ENCODE measurements around the gene RAB8B. TPM values are rescaled to one million over a fixed set of nuclear protein-coding genes. Genes with fewer than 3 reads are reported as not detected.

Gene RAB8B
- total RNA-seq, 1 experiment from 2014 or later = 17.6 TPM

DNA sequence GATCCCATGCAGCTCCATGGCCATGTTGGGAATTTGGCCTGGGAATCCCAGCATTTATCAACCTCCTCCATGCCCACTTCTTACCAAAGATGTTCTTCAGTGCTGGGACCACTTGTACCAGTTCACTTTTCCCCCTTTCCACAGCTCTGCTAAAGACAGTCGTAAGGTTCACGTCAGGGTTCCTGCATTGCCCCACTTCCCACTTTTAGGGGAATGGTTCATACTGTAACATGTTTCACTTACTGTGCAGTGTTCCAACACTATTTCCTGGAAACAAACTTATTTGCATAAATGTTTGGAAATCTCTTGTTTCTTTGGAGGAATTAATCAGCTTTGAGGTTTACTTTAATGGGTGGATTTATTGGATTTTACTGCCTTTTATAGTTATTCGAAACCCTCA is 105.0 kb downstream of the RAB8B start:
- BruUV-seq (replicated peaks) = no TSS peak
- POLR2A ChIA-PET = no interaction called here
- no peaks in the 10 kb centered on the region for H3K4me1 ChIP-seq (ENCODE audit: control insufficient read depth, insufficient read depth, low read length)
- no peaks in the 10 kb centered on the region for H3K36me3 ChIP-seq (ENCODE audit: control insufficient read depth, insufficient read depth, low read length)
- H3K4me3 ChIP-seq (ENCODE audit: low read depth in 2 of 2, low read length in 2 of 2) = no peak overlapping the region
- no peaks in the 10 kb centered on the region for H3K9me3 ChIP-seq (ENCODE audit: control insufficient read depth, insufficient read depth, low read depth, low read length)
- H3K27ac ChIP-seq (ENCODE audit: low read length) = no peak overlapping the region
- ATAC-seq (no peak), DNase-seq (ENCODE audit: low read depth, low spot score) (no peak)
- TF ChIP-seq, protein P1, sequence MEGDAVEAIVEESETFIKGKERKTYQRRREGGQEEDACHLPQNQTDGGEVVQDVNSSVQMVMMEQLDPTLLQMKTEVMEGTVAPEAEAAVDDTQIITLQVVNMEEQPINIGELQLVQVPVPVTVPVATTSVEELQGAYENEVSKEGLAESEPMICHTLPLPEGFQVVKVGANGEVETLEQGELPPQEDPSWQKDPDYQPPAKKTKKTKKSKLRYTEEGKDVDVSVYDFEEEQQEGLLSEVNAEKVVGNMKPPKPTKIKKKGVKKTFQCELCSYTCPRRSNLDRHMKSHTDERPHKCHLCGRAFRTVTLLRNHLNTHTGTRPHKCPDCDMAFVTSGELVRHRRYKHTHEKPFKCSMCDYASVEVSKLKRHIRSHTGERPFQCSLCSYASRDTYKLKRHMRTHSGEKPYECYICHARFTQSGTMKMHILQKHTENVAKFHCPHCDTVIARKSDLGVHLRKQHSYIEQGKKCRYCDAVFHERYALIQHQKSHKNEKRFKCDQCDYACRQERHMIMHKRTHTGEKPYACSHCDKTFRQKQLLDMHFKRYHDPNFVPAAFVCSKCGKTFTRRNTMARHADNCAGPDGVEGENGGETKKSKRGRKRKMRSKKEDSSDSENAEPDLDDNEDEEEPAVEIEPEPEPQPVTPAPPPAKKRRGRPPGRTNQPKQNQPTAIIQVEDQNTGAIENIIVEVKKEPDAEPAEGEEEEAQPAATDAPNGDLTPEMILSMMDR (IDR thresholded peaks at IDR 0.05) = no peak
- TF ChIP-seq TCF7L2 (IDR thresholded peaks at IDR 0.05; ENCODE audit: low read depth, low read length) (no peak), SIN3A (IDR thresholded peaks at IDR 0.05; ENCODE audit: borderline replicate concordance, insufficient read depth, low read depth, low read length) (no peak)
- CTCF ChIA-PET = no interaction called here
- intact Hi-C loops (cut with micrococcal nuclease; ENCODE audit: unreplicated experiment) (no loop called here), in situ Hi-C loops (cut with HindIII; ENCODE audit: low pct_unique_long_range_greater_than_20kb, low sequenced_read_pairs) (no loop called here)
- no peaks in the 10 kb centered on the region for H3K27me3 ChIP-seq (ENCODE audit: control insufficient read depth, insufficient read depth, low read length)

DNA sequence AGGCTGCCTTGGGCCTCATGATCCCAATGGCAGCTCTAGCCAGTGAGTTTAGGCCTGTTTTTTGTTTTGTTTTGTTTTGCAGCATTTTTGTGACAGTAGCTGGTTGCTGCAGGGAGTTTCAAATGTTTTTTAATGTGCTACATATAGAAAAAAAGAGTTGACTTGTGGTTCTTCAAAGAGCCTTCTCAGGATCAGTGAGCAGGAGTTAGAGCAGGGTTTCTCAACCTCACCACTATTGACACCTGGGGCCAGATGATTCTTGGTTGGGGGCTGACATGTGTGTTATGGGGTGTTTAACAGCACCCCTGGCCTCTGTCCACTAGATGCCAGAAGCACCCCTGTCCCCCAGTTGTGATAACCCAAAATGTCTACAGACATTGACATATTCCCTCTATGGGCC is 105.9 kb downstream of the RAB8B start:
- ChIA-PET POLR2A (no interaction called here), CTCF (no interaction called here)
- no peak for ATAC-seq
- H3K27ac ChIP-seq (ENCODE audit: low read length) = no peak overlapping the region
- TF ChIP-seq, protein P1 (IDR thresholded peaks at IDR 0.05) = no peak
- TF ChIP-seq POLR2AphosphoS5 (IDR thresholded peaks at IDR 0.05; ENCODE audit: low read depth, low read length) (no peak), SIN3A (IDR thresholded peaks at IDR 0.05; ENCODE audit: borderline replicate concordance, insufficient read depth, low read depth, low read length) (no peak), TCF7L2 (IDR thresholded peaks at IDR 0.05; ENCODE audit: low read depth, low read length) (no peak)
- TF ChIP-seq, protein P2, sequence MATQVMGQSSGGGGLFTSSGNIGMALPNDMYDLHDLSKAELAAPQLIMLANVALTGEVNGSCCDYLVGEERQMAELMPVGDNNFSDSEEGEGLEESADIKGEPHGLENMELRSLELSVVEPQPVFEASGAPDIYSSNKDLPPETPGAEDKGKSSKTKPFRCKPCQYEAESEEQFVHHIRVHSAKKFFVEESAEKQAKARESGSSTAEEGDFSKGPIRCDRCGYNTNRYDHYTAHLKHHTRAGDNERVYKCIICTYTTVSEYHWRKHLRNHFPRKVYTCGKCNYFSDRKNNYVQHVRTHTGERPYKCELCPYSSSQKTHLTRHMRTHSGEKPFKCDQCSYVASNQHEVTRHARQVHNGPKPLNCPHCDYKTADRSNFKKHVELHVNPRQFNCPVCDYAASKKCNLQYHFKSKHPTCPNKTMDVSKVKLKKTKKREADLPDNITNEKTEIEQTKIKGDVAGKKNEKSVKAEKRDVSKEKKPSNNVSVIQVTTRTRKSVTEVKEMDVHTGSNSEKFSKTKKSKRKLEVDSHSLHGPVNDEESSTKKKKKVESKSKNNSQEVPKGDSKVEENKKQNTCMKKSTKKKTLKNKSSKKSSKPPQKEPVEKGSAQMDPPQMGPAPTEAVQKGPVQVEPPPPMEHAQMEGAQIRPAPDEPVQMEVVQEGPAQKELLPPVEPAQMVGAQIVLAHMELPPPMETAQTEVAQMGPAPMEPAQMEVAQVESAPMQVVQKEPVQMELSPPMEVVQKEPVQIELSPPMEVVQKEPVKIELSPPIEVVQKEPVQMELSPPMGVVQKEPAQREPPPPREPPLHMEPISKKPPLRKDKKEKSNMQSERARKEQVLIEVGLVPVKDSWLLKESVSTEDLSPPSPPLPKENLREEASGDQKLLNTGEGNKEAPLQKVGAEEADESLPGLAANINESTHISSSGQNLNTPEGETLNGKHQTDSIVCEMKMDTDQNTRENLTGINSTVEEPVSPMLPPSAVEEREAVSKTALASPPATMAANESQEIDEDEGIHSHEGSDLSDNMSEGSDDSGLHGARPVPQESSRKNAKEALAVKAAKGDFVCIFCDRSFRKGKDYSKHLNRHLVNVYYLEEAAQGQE (IDR thresholded peaks at IDR 0.05; ENCODE audit: insufficient read depth in 1 of 2, low read depth in 2 of 2, low read length in 1 of 2) = no peak
- no peaks in the 10 kb centered on the region for H3K27me3 ChIP-seq (ENCODE audit: control insufficient read depth, insufficient read depth, low read length)
- intact Hi-C loops (cut with micrococcal nuclease; ENCODE audit: unreplicated experiment) = no loop called here
- no peak for DNase-seq (ENCODE audit: low read depth, low spot score)
- no peak overlapping the region for H3K4me3 ChIP-seq (ENCODE audit: low read depth in 2 of 2, low read length in 2 of 2)
- BruUV-seq (replicated peaks) = no TSS peak
- no peaks in the 10 kb centered on the region for H3K36me3 ChIP-seq (ENCODE audit: control insufficient read depth, insufficient read depth, low read length)
- in situ Hi-C loops (cut with HindIII; ENCODE audit: low pct_unique_long_range_greater_than_20kb, low sequenced_read_pairs) = no loop called here
- H3K9me3 ChIP-seq (ENCODE audit: control insufficient read depth, insufficient read depth, low read depth, low read length) = no peaks in the 10 kb centered on the region
- H3K4me1 ChIP-seq (ENCODE audit: control insufficient read depth, insufficient read depth, low read length) = no peaks in the 10 kb centered on the region
